Stimulated activated CD8-positive, alpha-beta memory T cell treated with anti-CD3 and anti-CD28 coated beads, Interleukin-4, amount 100 ng/mL, for 4 hours (primary cell): ENCODE measurements around the gene IL25.
"Not testable (repeated sequence)": the region's sequence is repeated elsewhere in the genome, so short reads cannot be mapped to it uniquely, and the experiment has no call there.

ENCODE experiments used
- DNase-seq, 2 donors: peaks; one replicate each; pipeline ENCODE4 v3.0.0-alpha.2; 2020; ENCODE audit warnings: low read depth in 2 of 2, low spot score in 1 of 2

IL25 gene

GRCh38 chr14:23387916-23388882, 15.6 kb downstream of the IL25 start:
- DNase-seq = no peak

DNA sequence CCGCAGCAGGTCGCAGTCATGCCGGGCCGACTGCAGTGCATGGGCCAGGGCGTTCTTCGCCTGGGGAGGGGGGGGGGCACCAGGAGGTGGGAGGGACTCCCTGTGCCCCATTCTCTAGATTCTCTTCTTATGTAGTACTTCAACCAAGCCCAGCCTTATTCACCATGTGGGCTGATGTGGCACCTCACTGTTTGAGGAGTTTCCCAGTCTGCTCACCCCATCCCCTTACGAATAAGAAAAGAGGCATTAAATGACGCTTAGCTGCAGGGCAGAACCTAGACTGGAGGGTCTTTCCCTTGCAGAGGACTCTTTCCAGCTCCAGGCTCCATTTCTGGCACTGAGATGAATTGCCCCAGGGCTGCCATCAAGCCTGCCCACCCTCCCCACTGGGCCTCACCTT, 16.4 kb downstream of the IL25 start:
- DNase-seq = no peak

GRCh38 chr14:23389396-23389795, 16.8 kb downstream of the IL25 start:
- DNase-seq = no peak

GRCh38 chr14:23389871-23390270, 17.3 kb downstream of the IL25 start:
- not testable (repeated sequence) for DNase-seq

- no peak for DNase-seq
Measured at GRCh38 chr14:23392613-23393012, 20.0 kb downstream of the IL25 start.

DNA sequence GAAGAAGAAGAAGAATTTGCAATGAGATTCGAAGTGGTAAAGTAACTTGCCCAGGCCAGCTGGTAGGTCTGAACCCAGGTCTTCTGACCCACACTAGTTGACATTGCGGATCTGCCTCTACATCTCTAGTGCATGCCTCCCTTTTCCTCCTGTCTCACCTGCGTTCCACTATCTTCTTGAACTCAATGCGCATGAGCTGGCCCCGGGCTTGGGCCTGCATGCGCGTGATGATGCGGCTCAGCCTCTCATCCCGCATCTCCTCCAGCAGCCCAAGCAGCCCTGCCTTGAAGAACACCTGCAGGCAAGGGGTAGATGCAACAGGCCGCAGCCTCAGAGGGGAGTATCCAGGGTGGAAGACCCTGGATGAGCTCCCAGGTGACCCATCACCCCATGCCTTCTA, 23.5 kb downstream of the IL25 start:
- no peak for DNase-seq

GRCh38 chr14:23396781-23397407, 24.3 kb downstream of the IL25 start:
- DNase-seq = no peak

GRCh38 chr14:23398348-23398747, 25.7 kb downstream of the IL25 start:
- DNase-seq = no peak

DNA sequence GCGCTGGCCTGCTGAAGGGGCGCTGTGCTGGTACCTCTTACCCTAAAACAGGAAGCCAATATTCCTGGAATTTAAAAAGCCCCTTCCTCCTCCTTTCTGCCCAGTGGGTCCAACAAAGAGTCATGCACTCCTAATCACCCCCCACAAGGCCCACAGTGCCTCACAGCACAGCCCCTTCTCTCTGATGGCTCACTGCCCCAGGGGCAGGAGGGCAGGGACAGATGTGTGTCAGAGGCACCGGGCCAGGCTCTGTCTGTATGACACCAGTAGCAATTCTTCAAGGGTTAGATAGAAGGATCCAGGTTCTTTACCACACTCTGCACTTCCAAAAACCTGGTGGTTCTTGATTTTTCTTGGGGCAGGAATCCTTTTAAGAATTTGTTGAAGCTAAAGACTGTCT, 26.5 kb downstream of the IL25 start:
- no peak for DNase-seq

- no peak for DNase-seq
Measured at GRCh38 chr14:23399591-23399990, 27.0 kb downstream of the IL25 start.

DNA sequence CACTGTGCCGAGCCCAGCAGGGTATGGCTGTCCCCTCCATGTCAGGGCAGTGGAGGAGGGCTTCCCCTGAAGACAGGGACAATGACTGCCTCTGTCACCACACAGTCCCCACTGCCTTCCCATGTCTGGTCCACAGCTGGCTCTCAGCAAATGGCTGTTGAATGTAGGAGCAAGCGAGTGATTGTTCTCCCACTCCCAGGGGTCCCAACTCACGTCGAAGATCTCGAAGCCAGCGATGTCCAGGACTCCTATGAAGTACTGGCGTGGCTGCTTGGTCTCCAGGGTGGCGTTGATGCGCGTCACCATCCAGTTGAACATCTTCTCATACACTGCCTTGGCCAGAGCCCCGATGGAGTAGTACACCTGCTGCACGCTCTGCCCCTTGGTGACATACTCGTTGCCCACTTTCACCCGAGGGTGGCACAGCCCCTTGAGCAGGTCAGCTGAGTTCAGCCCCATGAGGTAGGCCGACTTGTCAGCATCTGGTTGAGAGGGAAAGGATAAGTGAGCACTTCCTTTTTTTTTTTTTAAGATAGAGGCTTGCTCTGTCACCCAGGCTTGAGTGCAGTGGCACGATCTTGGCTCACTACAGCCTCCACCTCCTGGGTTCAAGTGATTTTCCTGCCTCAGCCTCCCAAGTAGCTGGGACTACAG, 28.0 kb downstream of the IL25 start:
- DNase-seq = not testable (repeated sequence)

DNA sequence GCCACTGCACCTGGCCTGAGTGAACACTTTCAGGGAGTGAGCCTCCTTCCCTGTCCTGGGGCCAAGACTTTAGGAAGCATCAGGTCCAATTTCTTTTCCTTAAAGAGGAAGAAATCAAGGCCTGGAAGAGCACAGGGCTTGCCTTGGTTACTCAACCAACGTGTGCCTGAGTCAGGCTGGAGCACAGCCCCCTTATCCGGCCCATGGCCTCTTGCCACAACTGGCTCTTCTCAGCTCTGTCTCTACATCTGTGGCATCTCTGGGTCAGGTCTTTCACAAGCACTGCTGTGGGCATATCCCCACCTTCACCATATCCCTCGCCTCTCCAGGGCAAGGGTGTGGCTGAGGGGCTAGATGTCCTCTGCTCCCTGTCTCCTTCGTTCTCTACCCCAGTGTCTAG, 28.7 kb downstream of the IL25 start:
- no peak for DNase-seq

- no peak for DNase-seq
Measured at GRCh38 chr14:23402296-23403138, 29.9 kb downstream of the IL25 start.

DNA sequence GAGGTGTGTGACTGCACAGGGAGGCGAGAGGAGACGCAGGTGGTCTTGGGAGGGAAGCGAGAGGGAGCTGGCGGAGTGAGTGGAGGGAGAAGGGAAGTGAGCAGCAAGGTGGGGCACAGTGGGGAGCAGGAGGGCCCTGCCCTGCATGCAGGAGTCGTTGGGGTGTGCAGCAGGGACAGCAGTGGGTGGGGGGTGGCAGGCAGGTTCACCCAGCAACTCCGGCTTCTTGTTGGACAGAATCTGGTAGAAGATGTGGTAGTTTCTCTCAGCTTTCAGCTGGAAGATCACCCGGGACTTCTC, 30.5 kb downstream of the IL25 start:
- DNase-seq = no peak

DNA sequence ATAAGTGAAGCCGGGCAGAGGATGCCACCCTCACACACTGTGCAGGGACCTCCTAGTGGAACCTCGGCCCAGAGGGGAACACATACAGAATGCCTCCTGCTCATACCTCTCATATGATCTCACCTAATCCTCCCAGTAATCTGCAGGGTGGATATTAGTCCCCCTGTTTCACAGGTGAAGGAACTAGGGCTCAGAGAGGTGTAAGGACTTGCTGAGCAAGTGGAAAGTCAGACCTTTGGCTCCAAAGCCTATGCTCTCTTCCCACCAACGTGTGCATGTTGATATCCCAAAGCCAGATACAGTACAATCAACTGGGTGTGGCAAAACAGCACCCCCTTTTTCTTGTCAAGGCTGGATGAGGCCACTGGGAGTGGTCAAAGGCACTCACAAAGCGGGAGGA, 31.3 kb downstream of the IL25 start:
- DNase-seq = no peak

DNA sequence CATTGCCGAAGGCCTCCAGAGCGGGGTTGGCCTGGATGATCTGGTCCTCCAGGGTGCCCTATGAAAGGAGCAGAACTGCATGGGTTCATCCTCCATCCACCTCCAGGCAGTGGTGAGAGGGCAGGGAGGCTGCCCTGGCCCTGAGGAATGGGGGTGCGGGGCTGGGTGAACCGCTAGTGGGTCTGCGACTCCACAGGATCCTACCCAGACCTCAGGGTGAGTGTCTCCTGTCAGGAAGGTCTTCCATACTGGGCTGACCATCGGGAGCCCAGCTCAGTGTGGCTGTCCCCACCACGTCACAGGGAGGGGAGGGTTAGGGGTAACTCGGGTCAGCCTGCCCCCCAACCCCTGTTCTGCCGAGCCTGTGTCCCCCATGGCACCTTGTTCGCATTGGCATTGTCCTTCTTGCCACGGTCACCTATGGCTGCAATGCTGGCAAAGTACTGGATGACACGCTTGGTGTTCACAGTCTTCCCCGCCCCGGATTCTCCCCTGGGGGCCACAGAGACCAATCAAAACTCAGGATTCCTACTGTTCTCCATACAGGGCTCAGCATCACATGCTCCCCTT, 31.8 kb downstream of the IL25 start:
- DNase-seq = no peak

DNA sequence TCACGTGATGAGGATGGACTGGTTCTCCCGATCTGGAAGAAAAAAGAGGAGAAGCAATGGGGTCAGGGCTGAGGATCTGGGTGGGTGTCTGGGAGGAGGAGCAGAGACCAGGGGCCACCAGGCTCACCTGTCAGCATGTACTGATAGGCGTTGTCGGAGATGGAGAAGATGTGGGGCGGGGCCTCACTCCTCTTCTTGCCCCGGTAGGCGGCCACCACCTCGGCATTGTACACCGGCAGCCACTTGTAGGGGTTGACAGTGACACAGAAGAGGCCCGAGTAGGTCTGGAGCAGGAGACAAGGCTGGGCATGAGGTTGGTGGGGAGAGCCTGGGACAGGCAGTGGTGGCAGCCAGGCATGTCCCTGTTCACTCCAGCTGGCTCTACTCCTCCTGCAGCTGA, 32.5 kb downstream of the IL25 start:
- no peak for DNase-seq

- DNase-seq = no peak
Measured at GRCh38 chr14:23405516-23406025, 33.0 kb downstream of the IL25 start.

- DNase-seq = no peak
Measured at GRCh38 chr14:23406244-23406643, 33.6 kb downstream of the IL25 start.

DNA sequence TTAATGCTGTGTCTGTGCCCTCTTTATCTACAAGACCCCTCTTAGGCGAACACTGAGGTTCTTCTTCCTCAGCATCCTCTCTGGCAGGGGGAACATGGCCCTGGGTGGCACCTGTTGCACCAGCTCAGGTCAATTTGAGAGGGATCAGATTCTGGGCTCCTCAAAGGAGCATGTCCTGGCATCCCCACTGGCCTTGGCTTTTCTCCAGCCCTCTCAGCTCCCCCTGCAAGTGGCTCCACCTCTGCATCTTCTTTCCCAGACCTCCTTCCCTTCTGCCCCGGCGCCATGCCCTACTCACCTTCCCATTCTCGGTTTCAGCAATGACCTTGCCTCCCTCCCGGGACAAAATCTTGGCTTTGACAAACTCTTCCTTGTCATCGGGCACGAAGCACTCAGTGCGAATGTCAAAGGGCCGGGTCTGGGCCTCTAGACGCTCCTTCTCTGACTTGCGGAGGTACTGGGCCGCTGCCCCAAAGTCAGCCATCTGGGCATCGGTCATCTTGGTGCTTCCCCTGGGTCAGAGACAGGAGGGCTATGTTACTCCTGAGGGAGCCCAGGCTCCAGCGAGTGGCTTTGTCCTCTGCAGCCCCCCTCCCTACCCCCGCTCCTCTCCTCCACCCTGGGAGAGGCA, 34.2 kb downstream of the IL25 start:
- no peak for DNase-seq
